Measurements from ENCODE around the gene ZSWIM5. TPM values are rescaled to one million over a fixed set of nuclear protein-coding genes. Genes with fewer than 3 reads are reported as not detected.

The ZSWIM5 gene
- total and polyA plus RNA-seq, 2 donors (not counting 1 experiment from before 2014, with no cell fraction given) = 0.36 to 1.7 TPM

DNA sequence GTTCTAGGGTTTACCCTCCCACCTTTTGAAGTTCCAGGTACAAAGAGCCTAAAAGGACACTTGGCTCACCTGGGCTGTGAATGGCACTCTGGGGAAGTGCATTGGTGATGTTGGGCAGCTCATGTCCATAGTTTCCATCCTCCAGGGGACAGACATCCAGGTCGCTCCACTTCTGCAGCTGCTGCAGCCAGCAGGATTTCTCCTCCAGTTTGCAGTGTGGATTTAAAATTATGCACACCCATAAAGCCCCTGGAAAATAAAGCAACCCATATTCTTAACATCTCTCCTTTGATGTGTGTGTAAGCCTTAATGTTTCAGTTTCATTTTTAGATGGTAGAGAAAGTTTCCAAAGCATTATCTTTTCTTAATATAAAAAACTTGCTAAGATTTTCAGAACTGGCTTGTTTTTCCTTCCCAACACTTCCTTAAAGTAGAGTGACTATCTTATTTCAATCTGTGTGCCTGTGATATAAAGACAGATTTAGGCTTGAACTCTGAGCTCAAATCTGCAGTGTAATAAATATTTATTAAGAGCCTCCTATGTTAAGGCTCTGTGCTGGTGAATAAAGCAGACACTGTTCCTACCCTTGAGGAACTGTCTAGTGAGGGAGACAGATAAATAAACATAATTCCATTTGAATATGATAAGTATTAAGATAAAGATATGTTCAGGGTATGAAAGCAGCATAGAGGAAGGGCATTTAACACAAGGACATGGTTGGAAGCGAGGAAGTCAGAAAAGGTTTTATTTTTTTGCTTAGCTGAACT lies 155.2 kb downstream of the ZSWIM5 start:
- Histone ChIP-seq H3K79me2 (ENCODE audit: control insufficient read depth, insufficient read depth, low read length) (no peaks in the 10 kb centered on the region), H3K9ac (ENCODE audit: low read length) (peak overlapping the region; percentile 48), H3K9me3 (ENCODE audit: control extremely low read depth in 1 of 3, control insufficient read depth in 2 of 3, insufficient read depth in 1 of 3, low read length in 2 of 3) (no peaks in the 10 kb centered on the region), H3K4me2 (replicated peaks; ENCODE audit: low read depth, low read length, poor library complexity, severe bottlenecking) (peak overlapping the region; percentile 73), H2AFZ (ENCODE audit: insufficient read depth, low read depth, low read length, poor library complexity, severe bottlenecking) (peak overlapping the region; percentile 84), H4K20me1 (ENCODE audit: control insufficient read depth, insufficient read depth, low read length, poor library complexity, severe bottlenecking) (no peaks in the 10 kb centered on the region), H3K36me3 (replicated peaks in 1 of 2; ENCODE audit: control extremely low read depth in 1 of 2, control insufficient read depth in 1 of 2, extremely low read depth in 1 of 2, insufficient read depth in 2 of 2, low read length in 1 of 2) (no peaks in the 10 kb centered on the region), H3K4me3 (ENCODE audit: control extremely low read depth in 1 of 5, extremely low read depth in 1 of 5, insufficient read depth in 1 of 5, low read depth in 2 of 5, low read length in 4 of 5) (peak overlapping the region in 3 of 5 experiments; percentile 11 to 41 (median 24)), H3K27me3 (replicated peaks in 1 of 4; ENCODE audit: control extremely low read depth in 1 of 4, control insufficient read depth in 3 of 4, insufficient read depth in 4 of 4, low read length in 3 of 4) (no peaks in the 10 kb centered on the region), H3K4me1 (ENCODE audit: control insufficient read depth in 2 of 2, insufficient read depth in 2 of 2, low read length in 2 of 2) (peaks cover 29 to 33% of the 10 kb centered on the region in 2 donors), H3K27ac (ENCODE audit: low read length in 2 of 2) (peak overlapping the region; percentile 18 to 80)
- DNase-seq (peak; percentile 15), ATAC-seq (ENCODE audit: low read depth) (no peak)
- CTCF ChIA-PET = interaction anchor here (0.8 to 2.2 kb wide), 4 partner anchors 33 to 136 kb away, joined by 3 to 6 read pairs (median 4); partner anchors contain the start of gene UROD
- H3K4me3 Mint-ChIP-seq = peak overlapping the region; percentile 46
- H3K27me3 Mint-ChIP-seq = no peaks in the 10 kb centered on the region
- H3K27ac Mint-ChIP-seq = peak overlapping the region; percentile 33
- peaks cover 26% of the 10 kb centered on the region for H3K4me1 Mint-ChIP-seq
- WGBS (ENCODE audit: insufficient coverage) = 80% methylated on average over 1 of the region's 2 CpGs
- TF ChIP-seq, protein P1, sequence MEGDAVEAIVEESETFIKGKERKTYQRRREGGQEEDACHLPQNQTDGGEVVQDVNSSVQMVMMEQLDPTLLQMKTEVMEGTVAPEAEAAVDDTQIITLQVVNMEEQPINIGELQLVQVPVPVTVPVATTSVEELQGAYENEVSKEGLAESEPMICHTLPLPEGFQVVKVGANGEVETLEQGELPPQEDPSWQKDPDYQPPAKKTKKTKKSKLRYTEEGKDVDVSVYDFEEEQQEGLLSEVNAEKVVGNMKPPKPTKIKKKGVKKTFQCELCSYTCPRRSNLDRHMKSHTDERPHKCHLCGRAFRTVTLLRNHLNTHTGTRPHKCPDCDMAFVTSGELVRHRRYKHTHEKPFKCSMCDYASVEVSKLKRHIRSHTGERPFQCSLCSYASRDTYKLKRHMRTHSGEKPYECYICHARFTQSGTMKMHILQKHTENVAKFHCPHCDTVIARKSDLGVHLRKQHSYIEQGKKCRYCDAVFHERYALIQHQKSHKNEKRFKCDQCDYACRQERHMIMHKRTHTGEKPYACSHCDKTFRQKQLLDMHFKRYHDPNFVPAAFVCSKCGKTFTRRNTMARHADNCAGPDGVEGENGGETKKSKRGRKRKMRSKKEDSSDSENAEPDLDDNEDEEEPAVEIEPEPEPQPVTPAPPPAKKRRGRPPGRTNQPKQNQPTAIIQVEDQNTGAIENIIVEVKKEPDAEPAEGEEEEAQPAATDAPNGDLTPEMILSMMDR (IDR thresholded peaks at IDR 0.05) = no peak
- TF ChIP-seq EZH2 (IDR thresholded peaks at IDR 0.05; ENCODE audit: borderline replicate concordance, insufficient read depth, low read depth, low read length, poor library complexity, severe bottlenecking) = no peak
- intact Hi-C loops (cut with micrococcal nuclease) = loop anchor here (5.0 kb wide), 1 partner anchor 39 kb away; the partner anchor contains the start of genes HECTD3 and UROD
- H3K9me3 Mint-ChIP-seq (ENCODE audit: insufficient read depth) = no peaks in the 10 kb centered on the region
- POLR2A ChIA-PET = no interaction called here

- Histone ChIP-seq H3K9ac (ENCODE audit: low read length) (no peak overlapping the region), H2AFZ (ENCODE audit: insufficient read depth, low read depth, low read length, poor library complexity, severe bottlenecking) (no peak overlapping the region), H3K4me2 (replicated peaks; ENCODE audit: low read depth, low read length, poor library complexity, severe bottlenecking) (no peak overlapping the region), H3K4me1 (ENCODE audit: control insufficient read depth in 2 of 2, insufficient read depth in 2 of 2, low read length in 2 of 2) (peaks cover 9 to 16% of the 10 kb centered on the region in 2 donors), H4K20me1 (ENCODE audit: control insufficient read depth, insufficient read depth, low read length, poor library complexity, severe bottlenecking) (no peaks in the 10 kb centered on the region), H3K27ac (ENCODE audit: low read length in 2 of 2) (no peak overlapping the region), H3K27me3 (replicated peaks in 1 of 4; ENCODE audit: control extremely low read depth in 1 of 4, control insufficient read depth in 3 of 4, insufficient read depth in 4 of 4, low read length in 3 of 4) (no peaks in the 10 kb centered on the region), H3K36me3 (replicated peaks in 1 of 2; ENCODE audit: control extremely low read depth in 1 of 2, control insufficient read depth in 1 of 2, extremely low read depth in 1 of 2, insufficient read depth in 2 of 2, low read length in 1 of 2) (no peaks in the 10 kb centered on the region), H3K79me2 (ENCODE audit: control insufficient read depth, insufficient read depth, low read length) (no peaks in the 10 kb centered on the region), H3K9me3 (ENCODE audit: control extremely low read depth in 1 of 3, control insufficient read depth in 2 of 3, insufficient read depth in 1 of 3, low read length in 2 of 3) (no peaks in the 10 kb centered on the region), H3K4me3 (ENCODE audit: control extremely low read depth in 1 of 5, extremely low read depth in 1 of 5, insufficient read depth in 1 of 5, low read depth in 2 of 5, low read length in 4 of 5) (no peak overlapping the region)
- ATAC-seq (ENCODE audit: low read depth) (no peak), DNase-seq (no peak)
- Mint-ChIP-seq H3K4me3 (no peak overlapping the region), H3K27me3 (no peaks in the 10 kb centered on the region), H3K27ac (no peak overlapping the region), H3K4me1 (peaks cover 14% of the 10 kb centered on the region), H3K9me3 (ENCODE audit: insufficient read depth) (no peaks in the 10 kb centered on the region)
- ChIA-PET POLR2A (no interaction called here), CTCF (no interaction called here)
- WGBS (ENCODE audit: insufficient coverage) = 93% methylated on average over 2 of the region's 5 CpGs
- intact Hi-C loops (cut with micrococcal nuclease) = no loop called here
- no peak for TF ChIP-seq EZH2 (IDR thresholded peaks at IDR 0.05; ENCODE audit: borderline replicate concordance, insufficient read depth, low read depth, low read length, poor library complexity, severe bottlenecking)
- TF ChIP-seq, protein P1 (IDR thresholded peaks at IDR 0.05) = no peak
These were observed 159.4 kb downstream of the ZSWIM5 start for GRCh38 chr1:45047032-45047431.
